Activated naive CD4-positive, alpha-beta T cell treated with anti-CD3 and anti-CD28 coated beads for 36 hours (primary cell): ENCODE results near the gene UAP1. TPM values are rescaled to one million over a fixed set of nuclear protein-coding genes. Genes with fewer than 3 reads are reported as not detected.

Experiments
- CTCF ChIA-PET: fragments of 350-600 bp; sonication (Branson Sonifier 250); formaldehyde crosslinking; loops from one replicate; lab custom pipeline; 2021; ENCODE audit warnings: antibody characterized with exemption; lab: Charles Lee
- DNase-seq: peaks from one replicate; pipeline ENCODE4 v3.0.0-alpha.2; 2020
- H3K27ac Mint-ChIP-seq: one replicate; pipeline ENCODE4 v1.8.0; 2021; ENCODE audit warnings: mild to moderate bottlenecking, mixed read lengths
- H3K27me3 Mint-ChIP-seq: one replicate; pipeline ENCODE4 v1.8.0; 2021; ENCODE audit warnings: low read depth, mixed read lengths
- H3K36me3 Mint-ChIP-seq: one replicate; pipeline ENCODE4 v1.8.0; 2021; ENCODE audit warnings: low read depth, mixed read lengths
- H3K4me1 Mint-ChIP-seq: one replicate; pipeline ENCODE4 v1.8.0; 2021; ENCODE audit warnings: low read depth, mixed read lengths
- H3K4me3 Mint-ChIP-seq: one replicate; pipeline ENCODE4 v1.8.0; 2021; ENCODE audit warnings: mild to moderate bottlenecking, moderate library complexity, mixed read lengths
- H3K9me3 Mint-ChIP-seq: one replicate; pipeline ENCODE4 v1.8.0; 2021; ENCODE audit warnings: mixed read lengths
- intact Hi-C: fragments of 100-400 bp; cut with micrococcal nuclease; formaldehyde crosslinking; loops from one replicate; pipeline ENCODE4 v1.15.1; 2023
- total RNA-seq, 2 experiments: library from RNA; stranded (reverse); gene quantifications; one replicate each; pipeline ENCODE4 v1.2.3, GENCODE V29; 2021

UAP1 gene
- total RNA-seq, 2 experiments from 2014 or later = 22.6 TPM

- CTCF ChIA-PET = no interaction called here
- no peak for DNase-seq
- Mint-ChIP-seq H3K27ac (no peak overlapping the region), H3K27me3 (peaks cover 9% of the 10 kb centered on the region), H3K36me3 (no peaks in the 10 kb centered on the region), H3K9me3 (no peaks in the 10 kb centered on the region), H3K4me3 (no peak overlapping the region), H3K4me1 (no peaks in the 10 kb centered on the region)
- intact Hi-C loops = no loop called here
Observed at GRCh38 chr1:162645666-162646065, 84.1 kb downstream of the UAP1 start.

DNA sequence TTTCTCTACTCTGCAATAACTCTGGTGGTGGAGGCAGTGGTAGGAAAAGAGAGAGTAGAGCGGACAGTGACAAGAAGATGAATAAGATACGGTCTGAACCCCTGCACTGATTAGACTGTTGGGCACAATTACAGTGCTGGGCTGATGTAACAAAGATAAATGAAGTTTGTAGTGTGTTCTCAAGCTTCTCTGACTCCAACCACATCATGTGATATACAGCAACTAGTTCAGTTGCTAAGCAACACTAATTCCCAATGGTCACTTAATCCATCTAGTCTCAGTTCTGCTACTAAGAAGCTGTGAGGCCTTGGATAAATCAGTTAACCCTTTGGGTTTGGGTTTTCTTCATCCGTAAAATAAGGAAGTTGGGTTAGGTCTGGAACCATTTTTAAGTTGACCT, 88.1 kb downstream of the UAP1 start:
- intact Hi-C loops = no loop called here
- no peaks in the 10 kb centered on the region for H3K36me3 Mint-ChIP-seq
- DNase-seq = no peak
- no peaks in the 10 kb centered on the region for H3K9me3 Mint-ChIP-seq
- CTCF ChIA-PET = no interaction called here
- H3K4me3 Mint-ChIP-seq = no peak overlapping the region
- H3K27ac Mint-ChIP-seq = no peak overlapping the region
- no peaks in the 10 kb centered on the region for H3K4me1 Mint-ChIP-seq
- peaks cover 9% of the 10 kb centered on the region for H3K27me3 Mint-ChIP-seq

Other genes with a start within 250 kb of the UAP1 start
- gene SPATA46, start 184.9 kb upstream of the UAP1 start, total RNA-seq = not detected
- under 1 TPM; 0.12 to 0.17 TPM for gene C1orf226, start 180.0 kb upstream of the UAP1 start, total RNA-seq
- not detected for gene SH2D1B, start 149.6 kb upstream of the UAP1 start, total RNA-seq
- 10 to 100 TPM; 43.4 to 43.7 TPM for gene UHMK1, start 63.9 kb upstream of the UAP1 start, total RNA-seq
- gene DDR2, start 70.7 kb downstream of the UAP1 start, total RNA-seq = under 1 TPM; 0.26 to 0.40 TPM
- gene HSD17B7, start 229.0 kb downstream of the UAP1 start, total RNA-seq = 10 to 100 TPM; 32.7 to 38.7 TPM